Subcutaneous adipose tissue (tissue), 4 donors: ENCODE data around the gene IQGAP3. TPM values are rescaled to one million over a fixed set of nuclear protein-coding genes. Genes with fewer than 3 reads are reported as not detected.

Experiments used
- total RNA-seq, 4 donors: library from RNA; depleted of rRNA; stranded (reverse); fragments of >200 nt; gene quantifications; one replicate each; pipeline ENCODE4 v1.1.0, GENCODE V29; 2016
- TF ChIP-seq, protein P1 (sequence below): fragments of 450-650 bp; IDR thresholded peaks from one replicate; pipeline ENCODE4 v1.5.1; 2016; ENCODE audit warnings: low read depth, mild to moderate bottlenecking, control low read depth, antibody characterized with exemption, moderate library complexity

Gene IQGAP3
- total RNA-seq, 4 donors from 2014 or later: 0.57 to 2.5 (median 2.0) TPM; not detected in 1

DNA sequence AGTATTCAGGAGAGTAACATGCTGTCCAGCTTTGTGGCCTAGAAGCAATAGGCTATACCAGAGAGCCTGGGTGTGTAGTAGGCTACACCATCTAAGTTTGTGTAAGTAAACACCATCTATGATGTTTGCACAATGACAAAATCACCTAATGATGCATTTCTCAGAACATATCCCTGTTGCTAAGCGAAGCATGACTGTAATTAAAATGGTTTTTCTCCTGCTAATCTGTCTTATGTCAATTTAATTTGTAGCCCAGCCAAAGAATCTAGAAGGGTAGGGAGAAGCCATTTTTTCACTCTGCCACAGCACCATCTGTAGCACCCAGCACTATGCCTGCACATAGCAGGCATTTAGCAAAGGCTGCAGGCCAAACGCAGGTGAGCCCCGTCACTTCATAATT lies 5.2 kb upstream of the IQGAP3 start:
- TF ChIP-seq, protein P1, sequence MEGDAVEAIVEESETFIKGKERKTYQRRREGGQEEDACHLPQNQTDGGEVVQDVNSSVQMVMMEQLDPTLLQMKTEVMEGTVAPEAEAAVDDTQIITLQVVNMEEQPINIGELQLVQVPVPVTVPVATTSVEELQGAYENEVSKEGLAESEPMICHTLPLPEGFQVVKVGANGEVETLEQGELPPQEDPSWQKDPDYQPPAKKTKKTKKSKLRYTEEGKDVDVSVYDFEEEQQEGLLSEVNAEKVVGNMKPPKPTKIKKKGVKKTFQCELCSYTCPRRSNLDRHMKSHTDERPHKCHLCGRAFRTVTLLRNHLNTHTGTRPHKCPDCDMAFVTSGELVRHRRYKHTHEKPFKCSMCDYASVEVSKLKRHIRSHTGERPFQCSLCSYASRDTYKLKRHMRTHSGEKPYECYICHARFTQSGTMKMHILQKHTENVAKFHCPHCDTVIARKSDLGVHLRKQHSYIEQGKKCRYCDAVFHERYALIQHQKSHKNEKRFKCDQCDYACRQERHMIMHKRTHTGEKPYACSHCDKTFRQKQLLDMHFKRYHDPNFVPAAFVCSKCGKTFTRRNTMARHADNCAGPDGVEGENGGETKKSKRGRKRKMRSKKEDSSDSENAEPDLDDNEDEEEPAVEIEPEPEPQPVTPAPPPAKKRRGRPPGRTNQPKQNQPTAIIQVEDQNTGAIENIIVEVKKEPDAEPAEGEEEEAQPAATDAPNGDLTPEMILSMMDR: no peak

DNA sequence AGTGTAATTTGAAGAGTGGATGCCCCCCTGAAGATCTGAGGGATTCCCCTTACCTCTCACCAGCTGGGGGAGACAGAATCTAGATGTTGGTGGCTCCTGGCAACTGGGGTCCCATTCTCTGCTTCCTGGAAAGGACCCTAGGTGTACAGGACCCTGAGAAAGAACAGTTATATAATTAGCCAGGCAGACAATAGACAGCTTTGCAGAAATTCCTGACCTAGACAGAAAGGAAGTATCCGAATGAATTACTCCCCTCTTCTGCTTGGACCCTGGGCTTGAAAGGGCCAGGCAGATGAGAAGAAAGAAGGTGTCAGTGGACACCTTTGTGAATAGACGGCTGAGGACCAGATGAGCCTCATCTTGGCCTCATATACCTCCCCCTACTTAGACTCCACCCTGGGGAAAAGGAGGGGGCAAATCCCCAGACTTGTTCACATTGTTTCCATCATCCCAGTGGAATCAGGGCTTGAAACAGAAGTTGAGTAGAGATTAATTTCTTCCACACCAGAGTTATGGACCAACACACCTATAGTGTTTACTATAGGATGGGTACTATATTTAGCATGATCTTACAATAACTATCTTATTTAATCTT lies 1.8 kb upstream of the IQGAP3 start:
- TF ChIP-seq, protein P1: no peak

DNA sequence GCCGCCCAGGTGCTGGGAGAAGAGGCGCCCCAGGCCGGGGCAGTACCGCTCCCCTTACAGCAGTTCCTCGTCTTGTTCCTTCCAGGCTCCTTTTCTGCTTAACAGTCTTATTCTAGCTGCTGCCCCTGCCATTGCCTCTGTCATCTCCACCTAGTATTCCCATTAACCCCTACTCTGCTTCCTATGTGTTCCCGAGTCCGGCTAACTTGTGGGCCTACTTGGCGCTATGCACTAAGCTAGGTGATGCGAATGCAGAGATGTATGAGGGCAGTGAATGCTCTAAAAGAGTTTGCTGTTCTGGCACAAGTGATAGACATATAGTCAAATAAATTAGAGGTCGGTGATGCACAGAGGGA lies 276 bp upstream of the IQGAP3 start:
- TF ChIP-seq, protein P1: no peak

DNA sequence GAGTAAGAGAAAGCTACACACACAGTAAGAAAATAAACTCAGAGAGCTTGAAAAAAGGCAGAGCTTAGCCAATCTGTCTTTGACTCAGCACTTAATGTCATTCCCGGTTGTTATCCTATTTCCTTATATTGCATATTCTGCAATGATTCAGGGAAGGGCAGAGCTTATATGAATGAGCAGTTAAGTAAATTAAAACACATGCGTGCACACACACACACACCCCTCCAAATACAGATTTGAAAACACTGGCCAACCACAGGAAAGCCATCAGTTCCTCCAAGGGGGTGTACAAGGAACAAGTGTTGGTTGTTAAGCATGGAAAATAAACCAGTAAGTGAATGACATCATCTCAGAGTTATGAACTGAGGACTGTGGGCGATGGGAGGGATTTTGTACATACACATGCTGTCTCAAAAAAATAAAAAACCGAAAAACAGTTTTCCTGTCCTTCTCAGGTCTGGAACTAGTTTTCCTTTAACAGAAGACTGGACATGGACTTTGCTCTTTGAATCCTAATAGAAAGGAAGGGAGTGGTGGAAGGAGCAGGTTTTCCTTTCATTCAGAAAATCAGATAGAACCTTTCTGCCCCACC lies 1.0 kb downstream of the IQGAP3 start:
- TF ChIP-seq, protein P1: no peak

DNA sequence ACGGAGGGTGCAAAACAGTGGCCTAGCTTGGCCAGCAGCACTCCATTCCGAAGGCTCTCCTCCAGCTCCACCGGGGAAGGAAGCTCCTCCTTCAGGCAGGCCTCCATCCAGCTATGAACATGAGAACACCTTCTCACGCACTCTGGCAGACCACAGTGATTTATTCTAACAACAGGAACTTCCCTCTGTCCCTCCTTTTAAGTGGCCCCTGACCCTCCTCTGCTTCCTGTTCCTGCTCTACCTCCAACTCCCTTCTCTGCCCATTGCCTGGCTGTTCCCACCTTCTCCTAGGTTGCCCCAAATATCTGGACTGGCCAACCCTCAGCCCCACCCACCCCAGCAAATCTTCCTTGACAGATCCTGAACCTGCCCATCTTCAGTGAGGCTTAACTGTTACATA lies 5.9 kb downstream of the IQGAP3 start:
- TF ChIP-seq, protein P1: no peak

DNA sequence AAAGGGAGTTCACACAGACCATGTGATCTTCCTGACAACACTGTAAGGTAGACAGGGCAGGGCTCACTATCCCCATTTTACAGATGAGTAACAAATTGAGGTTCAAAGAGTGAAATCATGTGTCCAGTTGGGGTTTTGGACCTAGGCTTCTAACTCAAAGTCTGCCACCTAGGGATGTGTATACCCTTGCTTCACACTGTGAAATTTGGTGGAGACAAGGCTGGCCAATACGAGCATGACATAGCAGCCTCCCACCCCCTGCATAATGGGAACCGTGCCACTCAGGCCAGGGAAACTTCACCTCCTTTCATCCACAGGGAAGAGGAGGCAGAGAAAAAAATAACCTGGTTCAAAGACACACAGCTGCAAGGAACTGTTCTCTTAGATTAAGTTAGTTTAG lies 6.8 kb downstream of the IQGAP3 start:
- TF ChIP-seq, protein P1: no peak

DNA sequence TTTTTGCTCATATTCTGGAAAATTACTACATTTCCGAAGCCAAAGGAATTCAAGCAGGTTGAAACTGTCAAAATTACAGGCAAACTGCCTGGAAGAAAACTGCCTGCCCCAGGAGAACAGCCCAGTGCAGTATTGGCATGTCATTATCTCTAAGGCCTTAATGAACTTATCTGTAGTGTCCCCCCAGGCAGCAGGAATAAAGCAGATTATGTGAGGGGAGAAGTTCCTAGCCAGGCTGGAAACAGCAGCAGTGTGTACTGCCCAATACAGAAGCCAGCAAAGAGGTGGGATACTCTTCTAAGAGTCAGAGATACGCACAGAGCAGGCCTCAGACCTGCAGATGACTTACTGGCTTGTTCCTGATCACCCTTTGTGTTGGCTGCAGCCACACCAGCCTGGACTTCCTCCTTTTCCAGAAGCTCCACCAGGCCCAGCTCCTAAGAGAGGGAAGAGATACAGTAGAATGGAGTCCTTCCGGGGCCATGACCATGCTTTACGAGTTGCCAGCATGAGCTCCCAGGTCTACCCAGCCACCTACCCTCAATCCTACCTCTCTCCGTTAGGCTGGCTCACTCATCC lies 11.7 kb downstream of the IQGAP3 start:
- TF ChIP-seq, protein P1: no peak
